GM19351 (cell line): ENCODE measurements around the gene NOTCH4.
A peak's percentile ranks its signal among the peaks of the same experiment; 100 is the strongest.
"Not testable (repeated sequence)": the region's sequence is repeated elsewhere in the genome, so short reads cannot be mapped to it uniquely, and the experiment has no call there.

Source experiments
- ATAC-seq: cut with Tn5 transposase; IDR thresholded peaks from one replicate; pipeline ENCODE4 v1.9.1; 2021; ENCODE audit warnings: mild to moderate bottlenecking, moderate library complexity; ENCODE audit not compliant: unreplicated experiment

NOTCH4 gene

GRCh38 chr6:32220021-32220420 is 3.8 kb downstream of the NOTCH4 start:
- ATAC-seq = no peak

- no peak for ATAC-seq
Measured at GRCh38 chr6:32218167-32218566, 5.7 kb downstream of the NOTCH4 start.

- no peak for ATAC-seq
Measured at GRCh38 chr6:32216998-32217397, 6.9 kb downstream of the NOTCH4 start.

GRCh38 chr6:32216285-32216684 is 7.6 kb downstream of the NOTCH4 start:
- ATAC-seq = no peak

- no peak for ATAC-seq
Measured at GRCh38 chr6:32215617-32216016, 8.2 kb downstream of the NOTCH4 start.

- no peak for ATAC-seq
Measured at GRCh38 chr6:32214126-32214525, 9.7 kb downstream of the NOTCH4 start.

- ATAC-seq = no peak
Measured at GRCh38 chr6:32213649-32214048, 10.2 kb downstream of the NOTCH4 start.

GRCh38 chr6:32212076-32212760 is 11.6 kb downstream of the NOTCH4 start:
- no peak for ATAC-seq

GRCh38 chr6:32211432-32211831 is 12.4 kb downstream of the NOTCH4 start:
- not testable (repeated sequence) for ATAC-seq

GRCh38 chr6:32210191-32210601 is 13.7 kb downstream of the NOTCH4 start:
- no peak for ATAC-seq

GRCh38 chr6:32208996-32209395 is 14.9 kb downstream of the NOTCH4 start:
- ATAC-seq = no peak

- no peak for ATAC-seq
Measured at GRCh38 chr6:32204268-32204715, 19.6 kb downstream of the NOTCH4 start.

GRCh38 chr6:32203426-32204267 is 20.2 kb downstream of the NOTCH4 start:
- ATAC-seq = no peak

- ATAC-seq = no peak
Measured at GRCh38 chr6:32202186-32202585, 21.7 kb downstream of the NOTCH4 start.

GRCh38 chr6:32200711-32201475 is 23.0 kb downstream of the NOTCH4 start:
- no peak for ATAC-seq

GRCh38 chr6:32198866-32199265 is 25.0 kb downstream of the NOTCH4 start:
- no peak for ATAC-seq

GRCh38 chr6:32198345-32198696 is 25.5 kb downstream of the NOTCH4 start:
- no peak for ATAC-seq

GRCh38 chr6:32196682-32197616 is 26.9 kb downstream of the NOTCH4 start:
- ATAC-seq = no peak

GRCh38 chr6:32195902-32196681 is 27.8 kb downstream of the NOTCH4 start:
- ATAC-seq = peak; percentile 74

GRCh38 chr6:32195652-32195901 is 28.3 kb downstream of the NOTCH4 start:
- ATAC-seq = peak; percentile 70
